Fibroblast of pulmonary artery (primary cell): Measurements from ENCODE around the gene CLEC2L.

Experiments used
- DNase-seq: peaks from one replicate; pipeline ENCODE4 v3.0.0-alpha.2; 2010; ENCODE audit warnings: low read depth
- H3K4me3 ChIP-seq: replicated peaks from 2 replicates; pipeline ENCODE4 v1.5.1; 2011; ENCODE audit warnings: low read depth, mild to moderate bottlenecking, control low read depth, low read length, moderate library complexity
- CTCF ChIP-seq: IDR thresholded peaks from 2 replicates; pipeline ENCODE4 v1.5.1; 2011; ENCODE audit warnings: mild to moderate bottlenecking, control low read depth, low read length, inconsistent platforms; ENCODE audit errors: missing control alignments

CLEC2L gene

GRCh38 chr7:139482662-139483466 is 40.6 kb upstream of the CLEC2L start:
- TF ChIP-seq CTCF = no peak
- no peak overlapping the region for H3K4me3 ChIP-seq
- peak; percentile 16 for DNase-seq

DNA sequence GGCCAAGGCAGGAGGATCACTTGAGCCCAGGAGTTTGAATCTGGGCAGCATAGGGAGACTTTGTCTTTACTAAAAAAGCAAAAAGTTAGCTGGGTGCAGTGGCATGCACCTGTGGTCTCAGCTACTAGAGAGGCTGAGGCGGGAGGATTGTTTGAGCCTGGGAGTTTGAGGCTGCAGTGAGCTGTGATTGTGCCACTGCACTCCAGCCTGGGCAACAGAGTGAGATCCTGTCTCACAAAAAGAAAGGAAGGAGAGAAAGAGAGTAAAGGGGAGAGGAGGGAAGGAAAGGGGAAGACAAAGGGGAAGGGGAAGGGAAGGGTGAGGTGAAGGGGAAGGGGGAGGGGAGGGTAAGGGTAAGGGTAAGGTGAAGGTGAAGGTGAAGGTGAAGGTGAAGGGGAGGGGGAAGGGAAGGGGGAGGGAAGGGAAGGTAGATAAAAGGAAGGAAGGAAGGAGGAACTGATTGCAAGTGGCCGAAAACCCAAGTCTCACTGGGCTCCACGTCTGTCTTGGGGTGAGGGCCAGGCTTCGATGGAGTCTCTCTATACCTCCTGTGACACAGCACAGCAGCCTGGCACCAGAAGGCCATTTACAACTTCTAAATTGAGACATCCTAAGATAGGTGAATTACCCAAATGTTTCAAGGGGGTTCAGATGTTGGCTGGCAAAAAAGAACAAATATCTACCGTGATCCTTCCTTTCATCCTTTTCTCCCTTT is 36.0 kb upstream of the CLEC2L start:
- no peak overlapping the region for H3K4me3 ChIP-seq
- no peak for TF ChIP-seq CTCF
- DNase-seq = no peak

- H3K4me3 ChIP-seq = no peak overlapping the region
- DNase-seq = no peak
- no peak for TF ChIP-seq CTCF
Measured at GRCh38 chr7:139488810-139489209, 34.7 kb upstream of the CLEC2L start.

DNA sequence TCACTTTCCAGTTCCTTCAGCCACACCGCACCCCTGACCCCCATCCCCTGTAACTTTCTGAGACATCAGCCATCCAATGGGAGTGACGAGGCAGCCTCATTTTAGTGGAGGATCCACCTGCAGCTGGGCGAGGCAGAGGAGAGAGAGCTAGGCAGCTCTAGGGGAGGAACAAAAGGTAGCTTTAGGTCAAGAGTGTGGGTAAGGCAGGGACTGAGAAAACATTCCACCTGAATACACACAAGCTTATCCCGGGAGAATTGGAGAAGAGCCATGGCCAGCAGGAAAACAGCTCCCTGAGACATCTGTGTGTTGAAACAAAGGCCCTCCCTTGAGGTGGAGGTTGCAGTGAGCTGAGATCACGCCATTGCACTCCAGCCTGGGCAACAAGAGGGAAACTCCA is 33.4 kb upstream of the CLEC2L start:
- H3K4me3 ChIP-seq = no peak overlapping the region

GRCh38 chr7:139492293-139492692 is 31.2 kb upstream of the CLEC2L start:
- no peak for TF ChIP-seq CTCF
- no peak for DNase-seq
- H3K4me3 ChIP-seq = no peak overlapping the region

More for the DNA sequence above, 33.4 kb upstream of the CLEC2L start:
- TF ChIP-seq CTCF = no peak
- DNase-seq = no peak

GRCh38 chr7:139494835-139495579 is 28.5 kb upstream of the CLEC2L start:
- no peak overlapping the region for H3K4me3 ChIP-seq
- no peak for TF ChIP-seq CTCF
- no peak for DNase-seq
